Body of pancreas (tissue), 4 donors: ENCODE data around the gene TBRG4.

ENCODE experiments used
- POLR2A ChIP-seq, 3 donors: fragments of 450-650 bp; IDR thresholded peaks; one replicate each; pipeline ENCODE4 v1.6.1; 2016; ENCODE audit warnings: antibody characterized with exemption in 3 of 3, mild to moderate bottlenecking in 2 of 3
- TF ChIP-seq, protein P1 (sequence below), 7 experiments: fragments of 450-650 bp in 4 of 7; fragments of 200-600 bp in 3 of 7; sonication (generic) in 3 of 7; IDR thresholded peaks; one replicate each; pipeline ENCODE4 v1.5.1; 2016 to 2019; ENCODE audit warnings: antibody characterized with exemption in 7 of 7

DNA sequence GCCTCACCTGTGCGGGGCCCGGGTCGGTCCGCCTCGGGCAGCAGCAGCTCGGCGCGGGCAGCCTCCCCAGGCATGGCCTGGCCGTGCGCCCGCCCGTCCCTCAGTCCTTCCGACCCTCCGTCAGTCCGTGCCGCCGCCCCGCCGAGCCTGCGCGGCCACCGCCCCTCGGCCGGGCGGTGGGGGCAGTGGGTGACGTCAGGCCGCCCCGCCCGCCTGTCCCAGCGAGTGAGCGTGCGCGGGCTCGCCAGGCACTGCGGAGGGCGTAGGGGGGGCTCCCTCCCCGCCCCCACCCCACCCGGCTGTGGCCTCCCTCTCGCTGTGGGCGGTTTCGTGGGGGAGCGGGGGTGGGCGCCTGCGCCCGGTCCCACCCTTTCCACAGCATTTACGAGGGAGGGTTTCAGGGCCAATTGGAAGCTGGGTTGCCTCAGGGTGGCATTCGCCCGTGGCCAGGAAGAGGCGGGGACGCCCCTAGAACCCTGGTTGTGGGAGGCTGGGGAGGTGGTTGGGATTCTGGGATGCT lies 22.6 kb downstream of the TBRG4 start, which contains the start of gene NACAD:
- TF ChIP-seq, protein P1, sequence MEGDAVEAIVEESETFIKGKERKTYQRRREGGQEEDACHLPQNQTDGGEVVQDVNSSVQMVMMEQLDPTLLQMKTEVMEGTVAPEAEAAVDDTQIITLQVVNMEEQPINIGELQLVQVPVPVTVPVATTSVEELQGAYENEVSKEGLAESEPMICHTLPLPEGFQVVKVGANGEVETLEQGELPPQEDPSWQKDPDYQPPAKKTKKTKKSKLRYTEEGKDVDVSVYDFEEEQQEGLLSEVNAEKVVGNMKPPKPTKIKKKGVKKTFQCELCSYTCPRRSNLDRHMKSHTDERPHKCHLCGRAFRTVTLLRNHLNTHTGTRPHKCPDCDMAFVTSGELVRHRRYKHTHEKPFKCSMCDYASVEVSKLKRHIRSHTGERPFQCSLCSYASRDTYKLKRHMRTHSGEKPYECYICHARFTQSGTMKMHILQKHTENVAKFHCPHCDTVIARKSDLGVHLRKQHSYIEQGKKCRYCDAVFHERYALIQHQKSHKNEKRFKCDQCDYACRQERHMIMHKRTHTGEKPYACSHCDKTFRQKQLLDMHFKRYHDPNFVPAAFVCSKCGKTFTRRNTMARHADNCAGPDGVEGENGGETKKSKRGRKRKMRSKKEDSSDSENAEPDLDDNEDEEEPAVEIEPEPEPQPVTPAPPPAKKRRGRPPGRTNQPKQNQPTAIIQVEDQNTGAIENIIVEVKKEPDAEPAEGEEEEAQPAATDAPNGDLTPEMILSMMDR (IDR thresholded peaks at IDR 0.05): no peak
- TF ChIP-seq POLR2A (IDR thresholded peaks at IDR 0.05): no peak
